Renal pelvis (tissue), 4 donors: ENCODE results near the gene CHD2. TPM values are rescaled to one million over a fixed set of nuclear protein-coding genes. Genes with fewer than 3 reads are reported as not detected.

Experiments used
- DNase-seq: peaks from one replicate; pipeline ENCODE4 v3.0.0-alpha.2; 2013
- polyA plus RNA-seq, 3 donors: library from polyadenylated mRNA; unstranded; fragments of 120-200 nt; gene quantifications; one replicate each; pipeline ENCODE4 v1.2.1, GENCODE V29; 2013; ENCODE audit not compliant: insufficient read length in 3 of 3

Gene CHD2
- polyA plus RNA-seq, 3 donors = 106 to 140 (median 131) TPM

DNA sequence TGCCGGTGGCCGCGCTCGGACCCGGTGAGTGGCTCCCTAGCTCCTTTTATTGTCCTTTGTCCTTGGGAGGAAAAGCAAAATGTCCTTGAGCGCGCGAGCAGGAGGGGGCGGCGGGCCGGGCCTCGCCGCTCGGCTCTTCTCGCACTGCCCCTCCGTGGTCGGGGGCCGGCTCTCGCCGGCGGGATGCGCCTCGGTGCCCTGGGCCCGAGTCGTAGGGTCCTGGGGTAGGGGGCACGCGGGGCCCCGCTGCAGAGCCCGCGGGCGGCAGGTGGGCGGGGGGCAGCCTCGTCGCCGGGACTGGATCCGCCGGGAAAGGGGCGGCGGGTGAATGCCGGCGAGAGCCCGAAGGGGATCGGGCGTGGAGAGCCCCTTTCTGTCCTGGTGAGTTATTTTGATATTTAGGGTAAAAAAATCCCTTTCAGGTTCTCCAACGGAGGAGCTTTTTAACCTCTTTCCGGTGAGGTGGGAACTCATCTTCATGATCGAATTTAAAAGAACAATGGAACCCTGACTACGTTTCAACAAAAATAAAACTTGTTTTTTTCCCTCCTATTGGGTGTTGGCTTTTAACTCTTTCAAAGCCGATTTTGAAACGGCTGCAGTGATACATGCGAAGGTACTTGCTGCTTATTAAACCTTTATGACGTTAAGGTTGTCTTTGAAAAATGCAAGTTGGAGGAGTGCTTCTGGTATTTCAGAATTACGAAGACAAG is 16.8 kb upstream of the CHD2 start:
- peak; percentile 43 for DNase-seq

DNA sequence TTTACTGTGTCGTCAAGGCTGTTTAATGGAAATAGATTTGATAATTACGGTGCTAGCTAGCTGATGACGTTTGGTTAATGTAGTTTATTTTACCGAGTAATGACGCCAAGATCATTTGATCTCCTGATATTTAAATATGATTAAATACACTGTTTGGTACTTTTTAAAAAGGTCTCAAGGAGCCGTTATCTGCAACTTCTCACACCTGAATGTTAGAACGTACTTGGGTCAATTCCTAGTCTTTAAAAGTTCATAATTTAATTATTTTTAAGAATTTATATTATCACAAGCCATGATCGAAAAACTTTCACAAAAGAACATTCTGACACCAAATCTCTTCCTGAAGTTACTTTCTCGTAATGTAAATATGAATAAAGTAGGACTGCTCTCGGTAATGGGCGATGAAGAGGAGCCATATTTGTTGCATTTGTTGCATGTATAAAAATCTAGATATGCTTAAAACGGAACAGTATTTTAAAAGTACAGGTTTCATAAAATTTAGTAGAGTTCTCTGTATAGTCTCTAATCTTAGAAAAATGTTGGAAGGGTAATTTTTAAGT is 16.2 kb upstream of the CHD2 start:
- no peak for DNase-seq

DNA sequence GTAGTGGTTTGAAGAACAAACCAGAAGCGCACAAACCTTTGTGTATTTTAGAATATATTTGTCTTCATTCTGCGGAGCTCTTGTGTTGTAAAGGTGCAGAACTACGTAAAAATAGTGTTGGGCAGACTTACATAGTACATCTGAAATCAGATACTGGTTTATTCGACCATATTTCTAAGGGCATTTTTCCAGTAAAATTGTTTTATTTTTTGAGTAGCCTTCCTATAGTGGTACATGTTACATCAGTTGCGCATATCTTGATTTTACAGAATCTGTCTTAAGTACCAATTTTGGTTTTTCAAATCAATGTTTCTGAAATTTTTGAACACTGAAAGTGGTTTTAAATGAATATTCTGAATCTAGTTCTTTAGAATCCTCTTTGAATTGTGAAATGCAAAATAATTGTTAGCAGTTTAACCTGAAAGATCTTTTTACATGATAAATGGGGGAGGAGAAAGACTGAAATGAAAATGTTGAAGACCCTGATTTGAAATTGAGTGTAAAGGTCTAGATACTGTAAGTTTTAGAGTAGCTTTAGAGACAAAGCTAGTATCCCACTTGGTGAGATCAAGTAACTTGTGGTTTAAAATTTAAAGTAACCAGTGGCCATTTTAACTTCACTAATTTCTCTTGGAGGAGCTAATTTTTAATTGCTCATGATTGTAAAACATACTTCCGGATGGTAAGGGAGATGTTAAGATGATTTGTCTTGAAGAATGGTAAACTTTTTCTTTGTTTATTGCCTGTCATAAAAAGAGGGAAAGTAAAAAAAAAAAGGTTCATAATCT is 15.5 kb upstream of the CHD2 start:
- no peak for DNase-seq

GRCh38 chr15:92885224-92886041 is 14.7 kb upstream of the CHD2 start:
- no peak for DNase-seq

- DNase-seq = no peak
Measured at GRCh38 chr15:92886042-92886537, 14.0 kb upstream of the CHD2 start.

GRCh38 chr15:92886815-92887214 is 13.3 kb upstream of the CHD2 start:
- no peak for DNase-seq

DNA sequence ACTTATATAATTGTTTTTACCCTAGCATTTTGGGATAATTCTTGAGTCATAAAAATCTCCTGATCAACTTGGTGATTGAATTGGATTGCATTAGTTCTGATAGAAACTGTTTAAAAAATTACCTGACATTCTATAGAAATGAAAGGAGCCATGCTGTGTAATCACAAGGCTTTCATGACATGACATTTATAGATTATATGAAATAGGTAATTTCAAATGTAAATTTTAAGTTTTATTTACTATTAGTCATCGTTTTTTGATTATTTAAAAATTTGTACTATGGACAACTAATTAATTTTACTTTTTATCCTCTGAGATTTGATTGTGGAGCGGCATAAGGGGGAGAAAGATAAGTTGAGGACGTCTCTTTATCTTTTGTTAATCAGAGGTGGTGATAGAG is 12.3 kb upstream of the CHD2 start:
- no peak for DNase-seq

- no peak for DNase-seq
Measured at GRCh38 chr15:92889390-92890107, 10.6 kb upstream of the CHD2 start.

GRCh38 chr15:92891533-92892200 is 8.5 kb upstream of the CHD2 start:
- no peak for DNase-seq

- DNase-seq = no peak
Measured at GRCh38 chr15:92892201-92892555, 7.9 kb upstream of the CHD2 start.

DNA sequence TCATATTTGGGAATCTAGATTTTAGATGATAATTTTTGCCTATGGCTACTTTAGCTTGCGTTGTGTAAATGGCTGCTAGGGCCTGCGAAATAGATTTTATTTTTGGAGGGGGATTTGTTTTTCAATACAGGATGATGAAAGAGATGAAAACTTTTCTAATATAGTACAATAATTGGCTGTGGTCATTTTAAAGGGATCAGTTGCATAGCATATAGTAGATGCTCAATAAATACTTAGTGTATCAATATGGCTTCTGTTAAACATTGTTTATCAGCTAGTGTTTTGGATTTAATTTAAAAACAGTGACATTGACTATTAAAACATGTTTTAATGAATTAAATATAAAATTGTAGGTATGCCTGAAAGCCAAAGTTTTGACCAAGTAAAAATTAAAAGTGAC is 6.9 kb upstream of the CHD2 start:
- DNase-seq = no peak

- no peak for DNase-seq
Measured at GRCh38 chr15:92896561-92896960, 3.6 kb upstream of the CHD2 start.

- DNase-seq = no peak
Measured at GRCh38 chr15:92897620-92898019, 2.5 kb upstream of the CHD2 start.

- no peak for DNase-seq
Measured at GRCh38 chr15:92898988-92899582, 1.0 kb upstream of the CHD2 start.

GRCh38 chr15:92899601-92899947 is 550 bp upstream of the CHD2 start:
- DNase-seq = no peak

GRCh38 chr15:92900731-92901071 is 577 bp downstream of the CHD2 start:
- no peak for DNase-seq

DNA sequence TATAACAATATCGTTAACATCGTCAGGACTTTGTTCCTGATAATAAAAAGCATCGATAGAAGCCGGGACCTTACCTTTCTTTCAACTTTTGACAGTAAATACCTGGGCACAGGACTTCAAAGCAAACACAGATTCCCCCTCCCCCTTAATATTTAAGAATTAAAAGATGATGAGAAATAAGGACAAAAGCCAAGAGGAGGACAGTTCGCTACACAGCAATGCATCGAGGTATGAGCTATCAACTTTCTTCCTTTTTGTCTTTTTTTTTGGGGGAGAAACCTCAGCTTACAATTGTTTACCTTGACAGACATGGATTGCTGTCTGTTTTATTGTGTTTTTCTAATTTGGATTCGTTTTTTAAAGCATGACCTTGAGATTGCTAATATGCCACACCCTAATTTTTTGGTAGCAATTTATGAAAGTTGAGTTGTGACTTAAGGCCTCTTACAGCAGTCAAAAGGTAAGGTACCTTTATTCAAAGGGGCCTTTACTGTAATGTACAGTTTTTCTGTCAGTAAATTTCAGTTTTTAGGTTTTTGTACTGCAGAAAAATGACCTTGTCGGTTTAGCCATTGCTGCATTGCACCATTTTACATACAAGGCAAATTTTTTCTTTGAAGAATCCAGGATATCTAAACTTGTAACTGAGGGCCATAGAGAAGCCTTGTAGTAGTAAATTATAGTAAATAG is 1.1 kb downstream of the CHD2 start:
- no peak for DNase-seq

- no peak for DNase-seq
Measured at GRCh38 chr15:92901995-92902394, 1.9 kb downstream of the CHD2 start.

DNA sequence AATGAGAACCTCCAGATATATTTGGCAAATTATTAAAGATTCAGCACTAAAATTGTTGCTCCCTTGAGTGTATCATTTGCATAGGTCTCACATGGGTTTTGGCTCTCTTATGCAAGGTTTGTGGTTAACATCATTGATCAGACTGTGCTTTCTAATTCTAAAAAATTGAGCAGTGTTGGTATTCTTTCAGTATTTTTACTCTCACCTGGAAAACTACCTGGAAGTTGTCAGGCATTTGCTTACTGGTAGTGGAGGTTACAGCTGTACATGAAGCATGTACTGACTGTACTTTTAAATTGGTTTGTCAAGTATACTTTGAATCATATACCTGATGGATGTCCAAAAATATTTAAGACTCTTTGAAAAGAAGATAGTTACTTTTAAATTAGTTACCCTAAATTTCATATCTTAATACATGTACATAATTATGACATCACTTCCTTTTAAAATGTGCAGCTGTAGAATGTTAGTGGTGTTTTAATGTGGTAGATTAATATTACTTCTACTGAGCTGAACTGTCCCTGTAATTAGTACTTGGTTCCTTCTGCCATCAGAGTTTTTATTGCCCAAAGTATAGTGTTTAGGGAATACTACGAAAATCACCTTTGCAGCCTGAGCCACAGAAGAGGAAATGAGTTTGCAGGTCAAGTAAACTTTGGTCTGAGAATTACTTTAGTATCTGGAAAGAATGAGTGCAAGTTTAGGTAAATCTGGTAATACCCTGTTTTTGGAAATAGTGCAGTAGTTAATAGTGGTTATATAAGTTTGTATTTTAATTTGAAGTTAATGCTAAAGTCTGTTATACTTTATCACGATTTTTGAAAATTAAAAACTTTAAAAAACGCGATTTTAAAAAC is 2.8 kb downstream of the CHD2 start:
- no peak for DNase-seq
